Stimulated activated CD8-positive, alpha-beta memory T cell treated with anti-CD3 and anti-CD28 coated beads, Interleukin-7, amount 100 ng/mL, for 1 hour (primary cell): ENCODE data around the gene SLC25A44.
"Not testable (repeated sequence)": the region's sequence is repeated elsewhere in the genome, so short reads cannot be mapped to it uniquely, and the experiment has no call there.

Experiments used
- DNase-seq, 2 donors: peaks; one replicate each; pipeline ENCODE4 v3.0.0-alpha.2; 2020; ENCODE audit warnings: low read depth in 2 of 2

SLC25A44 gene

DNA sequence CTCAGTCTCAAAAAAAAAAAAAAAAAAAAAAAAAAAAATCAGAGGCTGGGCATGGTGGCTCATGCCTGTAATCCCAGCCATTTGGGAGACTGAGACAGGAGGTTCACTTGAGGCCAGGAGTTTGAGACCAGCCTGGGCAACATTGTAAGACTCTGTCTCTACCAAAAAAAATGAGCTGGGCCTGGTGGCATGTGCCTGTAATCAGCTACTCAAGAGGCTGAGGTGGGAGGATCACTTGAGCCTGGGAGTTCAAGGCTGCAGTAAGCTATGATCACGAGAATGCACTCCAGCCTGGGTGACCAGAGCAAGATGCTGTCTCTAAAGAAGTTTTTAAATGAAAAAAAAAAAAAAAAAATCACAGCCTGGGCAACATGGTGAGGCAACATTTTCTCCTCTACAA is 30.2 kb upstream of the SLC25A44 start:
- DNase-seq: no peak

DNA sequence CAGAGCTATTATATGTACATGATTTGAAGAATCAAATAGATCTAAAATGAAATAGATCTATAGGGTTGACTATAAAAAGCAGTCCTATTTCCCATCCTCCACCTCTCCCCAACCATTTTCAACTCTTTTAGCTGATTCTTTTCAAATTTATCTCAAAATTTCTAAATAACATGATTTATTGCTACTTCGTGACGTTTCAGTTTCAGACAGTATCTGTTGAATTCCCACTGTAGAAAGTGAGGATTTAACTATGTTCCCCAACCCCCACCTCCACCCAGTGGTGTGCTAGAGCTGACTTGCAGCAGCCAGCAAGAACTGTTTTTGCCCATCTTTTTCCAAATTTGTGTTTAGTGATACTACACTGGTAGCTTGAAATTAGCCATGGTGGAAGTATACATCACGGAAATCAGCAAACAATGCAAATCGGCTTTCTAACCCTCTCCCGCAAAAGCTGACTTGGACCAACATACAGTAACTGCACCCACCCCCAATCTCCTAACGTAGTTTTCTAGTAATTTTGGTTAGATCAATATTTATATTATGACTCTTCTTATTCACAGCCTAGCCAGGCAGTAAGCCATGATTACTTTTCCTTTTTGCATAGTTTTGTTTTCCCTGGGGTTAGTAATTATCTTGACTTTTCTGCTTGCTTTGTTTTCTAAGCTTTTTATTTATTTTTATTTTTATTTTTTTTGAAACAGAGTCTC is 29.6 kb upstream of the SLC25A44 start:
- DNase-seq: no peak

- DNase-seq: no peak
These were observed 28.8 kb upstream of the SLC25A44 start for GRCh38 chr1:156165083-156165482.

DNA sequence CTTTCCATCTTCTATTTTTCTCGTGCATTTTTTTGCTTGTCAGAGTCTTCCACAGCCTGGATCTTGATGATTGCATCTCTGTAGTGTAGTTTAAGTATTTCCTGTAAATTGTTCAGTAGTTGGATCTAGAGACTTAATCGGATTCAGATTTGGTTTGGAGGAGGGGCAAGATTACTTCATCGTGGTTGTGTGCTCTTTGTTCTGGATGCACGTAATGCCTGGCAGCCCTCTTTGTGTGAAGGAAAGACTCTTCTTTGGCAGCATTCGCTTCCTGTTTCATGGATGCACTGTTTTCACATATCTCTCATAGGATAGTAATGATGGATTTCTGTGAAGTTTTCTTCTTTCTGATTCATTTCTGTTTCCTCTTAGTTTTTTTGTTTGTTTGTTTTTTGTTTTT is 26.4 kb upstream of the SLC25A44 start:
- DNase-seq: no peak

GRCh38 chr1:156172696-156173470 is 21.0 kb upstream of the SLC25A44 start:
- DNase-seq: no peak

- DNase-seq: no peak
These were observed 17.2 kb upstream of the SLC25A44 start for GRCh38 chr1:156176610-156177210.

DNA sequence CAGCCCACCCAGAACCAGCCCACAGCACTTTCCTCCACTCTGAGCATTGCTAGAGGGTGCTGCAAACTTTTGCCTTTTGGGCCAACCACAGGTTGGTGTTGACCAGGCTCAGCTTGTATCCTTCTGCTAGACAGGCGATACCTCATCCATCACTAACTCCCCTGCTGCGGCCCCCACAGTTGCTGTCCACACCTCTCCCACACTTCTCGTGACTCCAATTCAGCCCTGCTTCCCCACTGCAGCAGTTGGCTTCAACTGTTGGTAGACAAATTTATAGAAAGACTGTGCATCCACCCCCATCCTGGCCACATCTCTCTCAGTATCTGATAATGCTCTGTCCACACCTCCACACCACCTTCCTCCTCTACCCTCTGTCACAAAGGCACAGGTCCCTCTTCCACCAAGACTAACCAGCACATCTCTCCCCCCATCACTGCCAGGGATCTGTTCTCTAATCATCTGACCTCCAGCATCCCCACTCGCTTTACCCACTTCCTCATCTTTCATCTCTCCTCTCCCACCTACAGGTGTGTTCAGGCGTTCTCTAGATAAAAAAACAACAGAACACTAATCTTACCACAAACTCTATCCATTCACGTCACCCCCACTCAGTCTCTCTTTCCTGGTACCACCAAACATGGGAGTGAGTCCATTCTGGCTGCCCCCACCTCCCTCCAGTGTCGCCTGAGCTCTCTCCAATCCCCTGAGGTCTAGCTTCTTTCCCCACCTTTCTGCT is 15.8 kb upstream of the SLC25A44 start:
- no peak for DNase-seq

GRCh38 chr1:156180471-156180870 is 13.4 kb upstream of the SLC25A44 start:
- DNase-seq: no peak

- not testable (repeated sequence) for DNase-seq
These were observed 12.4 kb upstream of the SLC25A44 start for GRCh38 chr1:156181391-156181924.

- DNase-seq: not testable (repeated sequence)
These were observed 11.7 kb upstream of the SLC25A44 start for GRCh38 chr1:156182010-156182779.

DNA sequence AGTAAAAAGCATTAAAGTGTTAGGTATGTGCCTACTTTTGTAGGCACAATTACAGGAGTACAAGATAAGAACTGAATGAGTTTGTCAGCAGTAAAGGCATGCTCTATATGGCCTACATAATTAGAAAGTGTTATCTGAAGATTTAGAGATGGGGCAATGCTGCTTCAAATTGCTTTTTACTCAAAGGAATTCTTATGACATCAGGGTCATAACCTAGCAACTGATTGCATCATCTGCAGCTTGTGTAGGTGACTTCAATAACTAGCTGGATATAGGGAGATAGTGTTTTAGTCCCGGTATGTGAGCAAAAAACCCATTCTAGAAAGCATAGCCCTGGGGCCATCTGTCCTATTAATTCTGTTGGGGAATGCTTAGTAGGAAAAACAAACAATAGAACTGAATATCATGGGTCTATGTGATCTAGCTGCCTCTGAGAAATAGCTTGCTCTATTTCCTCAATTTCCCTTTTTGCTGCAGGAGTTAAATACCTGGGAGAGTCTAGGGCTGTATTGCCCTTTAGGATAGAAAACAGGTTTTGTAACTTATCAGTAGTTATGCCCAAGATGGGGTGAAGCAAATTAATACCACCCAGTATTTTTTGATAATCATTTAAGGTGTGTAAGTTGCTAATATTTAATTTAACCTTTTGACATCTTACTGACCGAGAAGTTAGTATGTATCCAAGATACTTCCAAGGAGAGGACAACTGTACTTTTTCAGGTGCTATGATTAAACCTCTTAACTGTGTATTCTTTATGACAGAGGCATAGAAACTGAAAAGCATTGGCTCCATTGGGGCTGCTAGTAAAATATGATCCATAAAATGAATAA is 7.3 kb upstream of the SLC25A44 start:
- not testable (repeated sequence) for DNase-seq

- not testable (repeated sequence) for DNase-seq
These were observed 3.6 kb upstream of the SLC25A44 start for GRCh38 chr1:156190265-156190664.

DNA sequence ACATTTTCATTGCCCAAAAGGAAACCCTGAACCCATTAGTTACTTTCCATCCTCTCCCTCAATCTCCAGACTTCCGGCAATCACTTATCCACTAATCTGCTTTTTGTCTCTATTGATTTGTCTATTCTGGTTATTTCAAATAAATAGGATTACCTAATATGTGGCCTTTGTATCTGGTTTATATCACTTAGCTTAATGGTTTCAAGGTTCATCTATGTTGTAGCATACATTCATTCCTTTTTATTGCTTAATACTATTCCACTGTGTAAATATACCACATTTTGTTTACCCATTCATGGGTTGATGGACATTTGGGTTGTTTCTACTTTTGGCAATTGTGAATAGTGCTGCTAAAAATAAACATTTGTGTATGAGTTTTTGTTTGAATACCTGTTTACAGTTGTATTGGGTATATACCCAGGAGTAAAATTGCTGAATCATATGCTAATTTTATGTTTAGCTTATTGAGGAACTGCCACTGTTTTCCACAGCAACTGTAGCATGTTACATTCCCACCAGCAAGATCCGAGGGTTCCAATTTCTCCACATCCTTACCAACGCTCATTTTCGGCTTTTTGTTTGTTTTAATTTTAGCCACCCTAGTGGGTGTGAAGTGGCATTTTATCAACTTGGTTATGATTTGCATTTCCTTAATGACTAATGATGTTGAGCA is 2.5 kb upstream of the SLC25A44 start:
- DNase-seq: no peak

GRCh38 chr1:156193208-156193487 is 756 bp upstream of the SLC25A44 start:
- no peak for DNase-seq

DNA sequence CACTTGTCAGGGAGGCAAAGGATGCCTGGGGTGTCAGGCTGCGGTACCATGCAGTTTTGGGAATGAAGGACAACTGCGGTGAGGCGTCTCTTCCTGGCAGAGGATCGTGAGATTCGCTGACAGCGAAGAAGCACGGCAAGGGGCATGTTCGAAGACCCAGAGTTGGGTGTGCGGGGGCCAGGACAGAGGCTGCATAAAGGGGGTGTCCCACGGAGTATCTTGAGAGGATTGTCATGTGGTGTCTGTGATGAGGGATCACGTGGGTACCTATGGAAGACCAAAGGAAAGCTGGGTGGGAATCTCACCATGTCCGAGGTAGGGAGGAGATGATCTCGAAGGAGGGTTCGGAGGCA is 372 bp downstream of the SLC25A44 start:
- DNase-seq: no peak

GRCh38 chr1:156195853-156196252 is 1.9 kb downstream of the SLC25A44 start:
- DNase-seq: no peak

- DNase-seq: no peak
These were observed 2.5 kb downstream of the SLC25A44 start for GRCh38 chr1:156196445-156196844.

DNA sequence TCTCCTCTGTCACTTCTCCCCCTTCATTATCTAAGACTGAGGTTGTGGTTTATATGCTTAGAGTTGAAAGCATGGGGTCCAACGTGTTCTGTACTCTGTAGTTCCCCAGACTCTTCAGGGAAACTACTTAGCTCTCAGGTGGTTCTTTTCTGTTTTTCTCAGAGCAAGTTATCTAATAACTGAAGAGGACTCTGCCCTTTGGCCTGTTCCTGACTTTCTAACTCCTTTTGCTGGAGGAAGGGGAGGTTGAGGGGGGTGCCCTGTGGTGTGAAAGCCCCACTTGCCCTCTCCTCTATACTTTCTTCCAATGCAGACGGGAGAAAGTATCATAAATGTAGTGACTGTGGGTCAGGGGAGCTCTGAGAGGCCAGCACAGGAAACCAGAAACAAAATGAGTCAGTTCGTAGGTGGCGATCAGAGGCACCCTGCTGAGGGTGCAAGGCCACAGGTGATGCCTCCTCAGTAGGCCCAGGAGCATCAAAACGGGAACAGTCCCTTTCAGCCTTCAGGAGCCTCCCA is 5.0 kb downstream of the SLC25A44 start:
- no peak for DNase-seq

DNA sequence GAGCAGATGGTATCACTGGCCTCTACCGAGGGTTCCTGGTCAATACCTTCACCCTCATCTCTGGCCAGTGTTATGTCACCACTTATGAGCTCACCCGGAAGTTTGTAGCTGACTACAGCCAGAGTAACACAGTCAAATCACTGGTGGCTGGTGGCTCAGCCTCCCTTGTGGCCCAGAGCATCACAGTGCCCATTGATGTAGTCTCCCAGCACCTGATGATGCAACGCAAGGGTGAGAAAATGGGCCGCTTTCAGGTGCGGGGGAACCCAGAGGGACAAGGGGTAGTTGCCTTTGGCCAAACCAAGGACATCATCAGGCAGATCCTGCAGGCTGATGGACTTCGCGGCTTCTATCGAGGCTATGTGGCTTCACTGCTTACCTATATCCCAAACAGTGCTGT is 6.1 kb downstream of the SLC25A44 start:
- no peak for DNase-seq

- DNase-seq: no peak
These were observed 9.4 kb downstream of the SLC25A44 start for GRCh38 chr1:156203331-156203730.
